Hepatocyte (in vitro differentiated cells): Measurements from ENCODE around the gene SCNN1B. TPM values are rescaled to one million over a fixed set of nuclear protein-coding genes. Genes with fewer than 3 reads are reported as not detected.

Source experiments
- DNase-seq: peaks from one replicate; pipeline ENCODE4 v3.0.0-alpha.2; 2016; ENCODE audit warnings: low spot score
- H2AFZ ChIP-seq: fragments of 200-600 bp; sonication (generic); 2 replicates; pipeline ENCODE4 v1.6.0; 2016; ENCODE audit warnings: antibody characterized with exemption, mild to moderate bottlenecking
- H3K27ac ChIP-seq: fragments of 200-600 bp; sonication (generic); 2 replicates; pipeline ENCODE4 v1.5.1; 2016; ENCODE audit warnings: mild to moderate bottlenecking
- H3K27me3 ChIP-seq: fragments of 200-600 bp; sonication (generic); 2 replicates; pipeline ENCODE4 v1.6.1; 2016
- H3K36me3 ChIP-seq: fragments of 200-600 bp; sonication (generic); replicated peaks from 2 replicates; pipeline ENCODE4 v1.5.1; 2016; ENCODE audit warnings: low read depth; ENCODE audit not compliant: insufficient read depth
- H3K4me1 ChIP-seq: fragments of 200-600 bp; sonication (generic); 2 replicates; pipeline ENCODE4 v1.5.1; 2016; ENCODE audit warnings: mild to moderate bottlenecking, moderate library complexity; ENCODE audit not compliant: insufficient read depth
- H3K4me2 ChIP-seq: fragments of 200-600 bp; sonication (generic); 2 replicates; pipeline ENCODE4 v1.6.0; 2016
- H3K4me3 ChIP-seq: fragments of 200-600 bp; sonication (generic); 2 replicates; pipeline ENCODE4 v1.5.1; 2016; ENCODE audit warnings: mild to moderate bottlenecking
- H3K79me2 ChIP-seq: fragments of 200-600 bp; sonication (generic); 2 replicates; pipeline ENCODE4 v1.6.0; 2017; ENCODE audit warnings: mild to moderate bottlenecking
- H3K9me2 ChIP-seq: fragments of 200-600 bp; sonication (generic); replicated peaks from 2 replicates; pipeline ENCODE4 v1.6.0; 2017; ENCODE audit warnings: mild to moderate bottlenecking; ENCODE audit not compliant: insufficient read depth
- H3K9me3 ChIP-seq: fragments of 200-600 bp; sonication (generic); 2 replicates; pipeline ENCODE4 v1.5.1; 2016; ENCODE audit warnings: low read depth, mild to moderate bottlenecking
- H4K20me1 ChIP-seq: fragments of 200-600 bp; sonication (generic); 2 replicates; pipeline ENCODE4 v1.6.0; 2016; ENCODE audit warnings: mild to moderate bottlenecking; ENCODE audit not compliant: insufficient read depth, poor library complexity, severe bottlenecking
- CTCF ChIP-seq: fragments of 200-600 bp; sonication (generic); IDR thresholded peaks from 2 replicates; pipeline ENCODE4 v1.5.1; 2016; ENCODE audit warnings: antibody characterized with exemption, mild to moderate bottlenecking; ENCODE audit not compliant: poor library complexity
- EZH2 ChIP-seq: fragments of 200-600 bp; sonication (generic); IDR thresholded peaks from 2 replicates; pipeline ENCODE4 v1.6.1; 2016; ENCODE audit warnings: antibody characterized with exemption, mild to moderate bottlenecking, borderline replicate concordance
- EZH2phosphoT487 ChIP-seq: fragments of 200-600 bp; sonication (generic); IDR thresholded peaks from one replicate; pipeline ENCODE4 v1.6.1; 2018; ENCODE audit warnings: antibody characterized with exemption, mild to moderate bottlenecking, low read depth, moderate library complexity; ENCODE audit not compliant: unreplicated experiment, severe bottlenecking
- WGBS: methylation state at CpG from one replicate; pipeline ENCODE4 v1.1.6; 2016; ENCODE audit warnings: low lambda C conversion rate; ENCODE audit errors: missing lambda C conversion rate; 5-methylcytosine and 5-hydroxymethylcytosine counted together
- polyA plus RNA-seq: library from polyadenylated mRNA; unstranded; fragments of >200 nt; fragmentation: Nextera tagmentation; extraction: Ambion mirVana; gene quantifications from 2 replicates; pipeline ENCODE4 v1.2.1, GENCODE V29; 2016
- total RNA-seq: library from RNA; depleted of rRNA; stranded (reverse); fragments of >200 nt; gene quantifications from 2 replicates; pipeline ENCODE4 v1.2.3, GENCODE V29; 2014

SCNN1B gene
- total and polyA plus RNA-seq, 2 experiments from 2014 or later = 0.23 to 0.85 TPM

DNA sequence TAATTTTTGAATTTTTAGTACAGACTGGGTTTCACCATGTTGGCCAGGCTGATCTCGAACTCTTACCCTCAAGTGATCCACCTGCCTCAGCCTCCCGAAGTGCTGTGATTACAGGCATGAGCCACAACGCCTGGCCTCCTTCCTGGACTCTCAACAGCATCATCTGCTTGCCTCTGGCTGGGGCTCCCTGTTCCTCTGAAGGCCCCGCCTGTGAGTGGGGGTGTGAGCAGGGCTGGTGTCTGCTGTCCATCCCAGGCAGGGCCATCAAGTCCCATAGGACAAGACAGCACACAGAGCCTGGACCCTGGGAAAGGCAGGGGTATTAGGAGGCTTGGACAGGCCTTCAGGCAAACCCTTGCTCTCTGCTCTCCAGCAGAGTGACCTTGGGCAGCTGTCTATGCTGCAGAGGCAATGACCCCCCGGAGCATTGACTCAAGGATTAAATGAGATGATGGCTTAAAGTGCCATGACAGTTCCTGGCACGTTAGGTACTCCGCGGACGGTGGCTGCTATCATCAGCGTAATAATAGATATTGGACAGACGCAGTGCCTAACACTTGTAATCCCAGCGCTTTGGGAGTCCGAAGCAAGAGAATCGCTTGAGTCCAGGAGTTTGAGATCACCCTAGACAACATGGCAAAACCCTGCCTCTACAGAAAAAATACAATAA, 19.2 kb downstream of the SCNN1B start:
- 89% methylated on average over 14 of the region's 14 CpGs for WGBS
- Histone ChIP-seq H3K9me3 (no peaks in the 10 kb centered on the region), H3K4me2 (no peak overlapping the region), H3K4me1 (no peaks in the 10 kb centered on the region), H3K27me3 (no peaks in the 10 kb centered on the region), H3K36me3 (no peaks in the 10 kb centered on the region), H3K4me3 (no peak overlapping the region), H3K27ac (no peak overlapping the region), H4K20me1 (no peaks in the 10 kb centered on the region), H2AFZ (no peak overlapping the region), H3K9me2 (no peaks in the 10 kb centered on the region), H3K79me2 (no peaks in the 10 kb centered on the region)
- DNase-seq = no peak
- TF ChIP-seq EZH2phosphoT487 = no peak
- TF ChIP-seq EZH2 = no peak
- TF ChIP-seq CTCF = no peak

- Histone ChIP-seq H3K36me3 (no peaks in the 10 kb centered on the region), H3K4me2 (no peak overlapping the region), H3K27me3 (no peaks in the 10 kb centered on the region), H3K9me3 (no peaks in the 10 kb centered on the region), H3K4me3 (no peak overlapping the region), H3K79me2 (no peaks in the 10 kb centered on the region), H3K4me1 (no peaks in the 10 kb centered on the region), H2AFZ (no peak overlapping the region), H3K27ac (no peak overlapping the region), H3K9me2 (no peaks in the 10 kb centered on the region), H4K20me1 (no peaks in the 10 kb centered on the region)
- no peak for DNase-seq
- no peak for TF ChIP-seq EZH2phosphoT487
- no peak for TF ChIP-seq EZH2
- no peak for TF ChIP-seq CTCF
- 100% methylated on average over 1 of the region's 1 CpG for WGBS
These were observed 21.3 kb downstream of the SCNN1B start for GRCh38 chr16:23323224-23324030.

GRCh38 chr16:23324727-23325126, 22.6 kb downstream of the SCNN1B start:
- peak; percentile 26 for DNase-seq
- no peak overlapping the region for H3K4me2 ChIP-seq
- WGBS = 48% methylated on average over 1 of the region's 1 CpG

More at GRCh38 chr16:23324727-23325126, 22.6 kb downstream of the SCNN1B start:
- no peaks in the 10 kb centered on the region for H3K9me3 ChIP-seq
- TF ChIP-seq CTCF = no peak
- TF ChIP-seq EZH2phosphoT487 = no peak
- no peaks in the 10 kb centered on the region for H3K4me1 ChIP-seq
- no peaks in the 10 kb centered on the region for H4K20me1 ChIP-seq
- H3K27ac ChIP-seq = no peak overlapping the region
- H3K36me3 ChIP-seq = no peaks in the 10 kb centered on the region
- no peaks in the 10 kb centered on the region for H3K9me2 ChIP-seq
- no peak overlapping the region for H2AFZ ChIP-seq
- no peaks in the 10 kb centered on the region for H3K27me3 ChIP-seq
- no peaks in the 10 kb centered on the region for H3K79me2 ChIP-seq
- H3K4me3 ChIP-seq = no peak overlapping the region
